GM23338 (cell line): Measurements from ENCODE around the gene VSIG4. TPM values are rescaled to one million over a fixed set of nuclear protein-coding genes. Genes with fewer than 3 reads are reported as not detected.

Experiments used
- ATAC-seq: fragments of 200-7000 bp; cut with Tn5 transposase; 3 replicates; pipeline ENCODE4 v1.9.1; 2020
- DNase-seq: peaks from one replicate; pipeline ENCODE4 v3.0.0-alpha.2; 2015; ENCODE audit warnings: low spot score
- H2AFZ ChIP-seq: fragments of 200-600 bp; sonication (generic); 2 replicates; pipeline ENCODE4 v1.8.0; 2016; ENCODE audit warnings: antibody characterized with exemption, mild to moderate bottlenecking, moderate library complexity
- H3F3A ChIP-seq: fragments of 200-600 bp; sonication (generic); replicated peaks from 2 replicates; pipeline ENCODE4 v1.8.0; 2017; ENCODE audit warnings: antibody characterized with exemption, mixed run types, low read depth
- H3K27ac ChIP-seq: fragments of 200-600 bp; sonication (generic); 2 replicates; pipeline ENCODE4 v1.6.1; 2016; ENCODE audit warnings: low read depth
- H3K27me3 ChIP-seq: fragments of 200-600 bp; sonication (generic); 2 replicates; pipeline ENCODE4 v1.8.0; 2016; ENCODE audit warnings: mild to moderate bottlenecking, mixed run types, moderate library complexity; ENCODE audit not compliant: insufficient read depth
- H3K36me3 ChIP-seq: fragments of 200-600 bp; sonication (generic); 2 replicates; pipeline ENCODE4 v1.8.0; 2016; ENCODE audit warnings: mild to moderate bottlenecking; ENCODE audit not compliant: insufficient read depth
- H3K4me1 ChIP-seq: fragments of 200-600 bp; sonication (generic); 2 replicates; pipeline ENCODE4 v1.8.0; 2016; ENCODE audit warnings: mild to moderate bottlenecking, moderate library complexity; ENCODE audit not compliant: insufficient read depth
- H3K4me2 ChIP-seq: fragments of 200-600 bp; sonication (generic); 2 replicates; pipeline ENCODE4 v1.7.1; 2017; ENCODE audit warnings: mixed run types
- H3K4me3 ChIP-seq: fragments of 200-600 bp; sonication (generic); 2 replicates; pipeline ENCODE4 v1.6.1; 2016; ENCODE audit warnings: mixed run types
- H3K79me2 ChIP-seq: fragments of 200-600 bp; sonication (generic); replicated peaks from 2 replicates; pipeline ENCODE4 v1.8.0; 2017; ENCODE audit warnings: mild to moderate bottlenecking; ENCODE audit not compliant: insufficient read depth
- H3K9me2 ChIP-seq: fragments of 200-600 bp; sonication (generic); 2 replicates; pipeline ENCODE4 v1.8.0; 2017; ENCODE audit not compliant: insufficient read depth
- H4K20me1 ChIP-seq: fragments of 200-600 bp; sonication (generic); replicated peaks from 2 replicates; pipeline ENCODE4 v1.8.0; 2017; ENCODE audit warnings: mild to moderate bottlenecking; ENCODE audit not compliant: insufficient read depth
- H3K27ac Mint-ChIP-seq: 2 replicates; pipeline ENCODE4 v1.8.0; 2020; ENCODE audit warnings: inconsistent platforms, mild to moderate bottlenecking, moderate library complexity, mixed read lengths
- H3K27me3 Mint-ChIP-seq: 3 replicates; pipeline ENCODE4 v1.8.0; 2022; ENCODE audit warnings: low read depth, mild to moderate bottlenecking, moderate library complexity, mixed read lengths, inconsistent platforms; ENCODE audit not compliant: insufficient read depth, poor library complexity
- H3K36me3 Mint-ChIP-seq: 3 replicates; pipeline ENCODE4 v1.8.0; 2021; ENCODE audit warnings: low read depth, mild to moderate bottlenecking, inconsistent platforms, moderate library complexity, mixed read lengths
- H3K4me1 Mint-ChIP-seq: 3 replicates; pipeline ENCODE4 v1.8.0; 2020; ENCODE audit warnings: mild to moderate bottlenecking, inconsistent platforms, mixed read lengths
- H3K4me3 Mint-ChIP-seq: 3 replicates; pipeline ENCODE4 v1.8.0; 2021; ENCODE audit warnings: moderate library complexity, mild to moderate bottlenecking, inconsistent platforms, mixed read lengths
- H3K9me3 Mint-ChIP-seq: 3 replicates; pipeline ENCODE4 v1.8.0; 2020; ENCODE audit warnings: moderate library complexity, mild to moderate bottlenecking, inconsistent platforms, mixed read lengths
- CREB1 ChIP-seq: fragments of 250-450 bp; sonication (Bioruptor Pico); IDR thresholded peaks from 2 replicates; pipeline ENCODE4 v1.5.0; 2020; ENCODE audit warnings: low read depth, mild to moderate bottlenecking, moderate library complexity
- CTCF ChIP-seq, 2 experiments: fragments of 200-600 bp in 1 of 2; sonication (generic) in 1 of 2; conservative IDR thresholded peaks; 2 replicates each; pipeline versions ENCODE4 v1.5.1 to v1.6.1; 2016 to 2017; ENCODE audit warnings: antibody characterized with exemption in 2 of 2, low read depth in 2 of 2, mild to moderate bottlenecking in 2 of 2, moderate library complexity in 1 of 2
- ETS1 ChIP-seq: IDR thresholded peaks from 2 replicates; pipeline ENCODE4 v1.6.1; 2016; ENCODE audit warnings: antibody characterized with exemption
- EZH2 ChIP-seq: fragments of 200-600 bp; sonication (generic); IDR thresholded peaks from one replicate; pipeline ENCODE4 v1.8.0; 2017; ENCODE audit warnings: antibody characterized with exemption, mild to moderate bottlenecking, low read depth; ENCODE audit not compliant: unreplicated experiment
- EZH2phosphoT487 ChIP-seq: fragments of 200-600 bp; sonication (generic); IDR thresholded peaks from one replicate; pipeline ENCODE4 v1.8.1; 2018; ENCODE audit warnings: antibody characterized with exemption; ENCODE audit not compliant: unreplicated experiment
- JUNB ChIP-seq: IDR thresholded peaks from one replicate; pipeline ENCODE4 v1.6.1; 2016; ENCODE audit warnings: antibody characterized with exemption; ENCODE audit not compliant: unreplicated experiment
- NANOG ChIP-seq: IDR thresholded peaks from 2 replicates; pipeline ENCODE4 v1.6.1; 2016; ENCODE audit warnings: antibody characterized with exemption, borderline replicate concordance
- POLR2AphosphoS5 ChIP-seq: IDR thresholded peaks from 2 replicates; pipeline ENCODE4 v1.6.1; 2016; ENCODE audit warnings: antibody characterized with exemption, low read depth
- ZNF114 ChIP-seq: fragments of 250-450 bp; sonication (Bioruptor Pico); IDR thresholded peaks from 2 replicates; pipeline ENCODE4 v1.5.0; 2020; ENCODE audit warnings: mild to moderate bottlenecking, moderate library complexity
- ZNF331 ChIP-seq: fragments of 250-450 bp; sonication (Bioruptor Pico); IDR thresholded peaks from 2 replicates; pipeline ENCODE4 v1.5.0; 2020; ENCODE audit warnings: low read depth, mild to moderate bottlenecking, moderate library complexity
- polyA plus RNA-seq: library from polyadenylated mRNA; unstranded; fragments of >200 nt; fragmentation: Nextera tagmentation; extraction: Ambion mirVana; gene quantifications from 2 replicates; pipeline ENCODE4 v1.2.1, GENCODE V29; 2016
- total RNA-seq: library from RNA; depleted of rRNA; stranded (reverse); fragments of >200 nt; shearing (Covaris generic); gene quantifications from 2 replicates; pipeline ENCODE4 v1.2.3, GENCODE V29; 2014

VSIG4 gene
- total and polyA plus RNA-seq, 2 experiments from 2014 or later, result not detected

- Mint-ChIP-seq H3K36me3 (no peaks in the 10 kb centered on the region), H3K4me1 (peaks cover 2% of the 10 kb centered on the region; the same call in 2 of the 3 replicates), H3K9me3 (no peaks in the 10 kb centered on the region), H3K4me3 (no peak overlapping the region), H3K27ac (no peak overlapping the region), H3K27me3 (no peaks in the 10 kb centered on the region)
- Histone ChIP-seq H3K79me2 (no peaks in the 10 kb centered on the region), H3K36me3 (no peaks in the 10 kb centered on the region), H3K27me3 (no peaks in the 10 kb centered on the region), H3K27ac (no peak overlapping the region), H2AFZ (no peak overlapping the region), H3K4me2 (no peak overlapping the region), H4K20me1 (no peaks in the 10 kb centered on the region), H3K9me2 (no peaks in the 10 kb centered on the region), H3K4me3 (no peak overlapping the region), H3K4me1 (no peaks in the 10 kb centered on the region; the same call in 1 of the 2 replicates), H3F3A (no peaks in the 10 kb centered on the region)
- TF ChIP-seq CTCF (conservative IDR thresholded peaks at IDR 0.05; ENCODE audit: low read depth in 2 of 2), result peak; percentile 53 to 68
- no peak for TF ChIP-seq NANOG
- peak; percentile 49 for DNase-seq
- peak; percentile 83 for ATAC-seq
Observed at GRCh38 chrX:66030505-66031317, 9.2 kb downstream of the VSIG4 start.

GRCh38 chrX:66028936-66029335 lies 10.9 kb downstream of the VSIG4 start:
- Mint-ChIP-seq H3K27ac (no peak overlapping the region), H3K9me3 (no peaks in the 10 kb centered on the region), H3K36me3 (no peaks in the 10 kb centered on the region), H3K27me3 (no peaks in the 10 kb centered on the region), H3K4me3 (no peak overlapping the region), H3K4me1 (no peaks in the 10 kb centered on the region)
- Histone ChIP-seq H2AFZ (no peak overlapping the region), H3K9me2 (no peaks in the 10 kb centered on the region), H3K27me3 (no peaks in the 10 kb centered on the region), H4K20me1 (no peaks in the 10 kb centered on the region), H3K27ac (no peak overlapping the region), H3K36me3 (no peaks in the 10 kb centered on the region), H3K4me2 (no peak overlapping the region), H3K4me1 (no peaks in the 10 kb centered on the region), H3F3A (no peaks in the 10 kb centered on the region), H3K4me3 (no peak overlapping the region), H3K79me2 (no peaks in the 10 kb centered on the region)
- no peak for TF ChIP-seq CTCF (conservative IDR thresholded peaks at IDR 0.05; ENCODE audit: low read depth in 2 of 2)
- TF ChIP-seq NANOG, result no peak
- TF ChIP-seq CREB1 (CRISPR knock-in tag), result no peak
- no peak for TF ChIP-seq POLR2AphosphoS5
- no peak for TF ChIP-seq EZH2
- TF ChIP-seq ZNF114 (CRISPR knock-in tag), result no peak
- TF ChIP-seq ETS1, result no peak
- TF ChIP-seq JUNB, result no peak
- no peak for TF ChIP-seq EZH2phosphoT487
- no peak for TF ChIP-seq ZNF331 (CRISPR knock-in tag)
- DNase-seq (no peak), ATAC-seq (no peak)
